Ishikawa (cell line): ENCODE measurements around the gene LSAMP.

ENCODE experiments used
- CREB1 ChIP-seq: IDR thresholded peaks from 2 replicates; pipeline ENCODE4 v1.6.1; 2012; ENCODE audit warnings: low read depth
- EGR1 ChIP-seq: IDR thresholded peaks from 2 replicates; pipeline ENCODE4 v1.6.1; 2012
- EP300 ChIP-seq: IDR thresholded peaks from 2 replicates; pipeline ENCODE4 v1.6.1; 2012; ENCODE audit warnings: borderline replicate concordance
- MAX ChIP-seq: IDR thresholded peaks from 2 replicates; pipeline ENCODE4 v1.6.1; 2012
- RAD21 ChIP-seq: IDR thresholded peaks from 2 replicates; pipeline ENCODE4 v1.6.1; 2012; ENCODE audit warnings: low read depth
- REST ChIP-seq: IDR thresholded peaks from 2 replicates; pipeline ENCODE4 v1.6.1; 2012; ENCODE audit warnings: low read depth, mild to moderate bottlenecking
- TAF1 ChIP-seq: IDR thresholded peaks from 2 replicates; pipeline ENCODE4 v1.6.1; 2012; ENCODE audit warnings: low read depth, mild to moderate bottlenecking

- TF ChIP-seq EP300 (no peak), REST (no peak), CREB1 (no peak), TAF1 (no peak), EGR1 (no peak), MAX (no peak), RAD21 (no peak)
Measured at GRCh38 chr3:115843206-115843605, 602.1 kb downstream of the LSAMP start.
